ENCODE results near the gene RGS3.

RGS3 gene

GRCh38 chr9:113529336-113530009 is 65.9 kb downstream of the RGS3 start:
- no peak for DNase-seq (ENCODE audit: low read depth in 3 of 3)

DNA sequence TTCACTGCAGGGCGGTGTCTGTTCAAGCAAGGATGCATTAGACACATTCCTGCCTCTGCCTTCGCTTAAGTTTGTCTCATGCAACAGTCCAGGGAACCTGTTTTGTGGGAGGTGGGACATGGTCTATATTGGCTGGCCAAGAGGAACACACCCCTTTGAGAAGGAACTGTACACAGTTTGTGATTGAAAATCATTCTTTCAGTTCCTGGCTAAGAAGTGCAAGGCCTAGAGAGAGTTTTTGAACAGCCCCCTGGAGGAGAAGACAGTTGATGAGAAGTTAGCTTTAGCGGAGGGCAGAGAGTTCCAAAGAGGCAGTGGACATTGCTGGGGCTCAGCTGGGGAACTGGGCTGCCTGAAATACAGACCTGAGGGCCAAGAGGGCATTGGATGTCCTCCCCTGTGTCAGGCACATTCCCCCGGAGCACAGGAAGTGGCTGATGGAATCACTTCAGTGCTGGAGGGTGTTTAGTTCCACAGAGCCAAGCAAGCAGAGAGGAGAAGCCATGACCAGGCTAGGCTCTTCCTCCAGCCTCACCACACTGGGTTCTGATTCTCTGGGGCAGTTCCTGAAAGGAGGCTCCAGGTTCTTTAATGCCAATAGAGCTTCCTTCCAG is 66.6 kb downstream of the RGS3 start:
- no peak for DNase-seq (ENCODE audit: low read depth in 3 of 3)

GRCh38 chr9:113530942-113531341 is 67.4 kb downstream of the RGS3 start:
- DNase-seq (ENCODE audit: low read depth in 3 of 3), result no peak

DNA sequence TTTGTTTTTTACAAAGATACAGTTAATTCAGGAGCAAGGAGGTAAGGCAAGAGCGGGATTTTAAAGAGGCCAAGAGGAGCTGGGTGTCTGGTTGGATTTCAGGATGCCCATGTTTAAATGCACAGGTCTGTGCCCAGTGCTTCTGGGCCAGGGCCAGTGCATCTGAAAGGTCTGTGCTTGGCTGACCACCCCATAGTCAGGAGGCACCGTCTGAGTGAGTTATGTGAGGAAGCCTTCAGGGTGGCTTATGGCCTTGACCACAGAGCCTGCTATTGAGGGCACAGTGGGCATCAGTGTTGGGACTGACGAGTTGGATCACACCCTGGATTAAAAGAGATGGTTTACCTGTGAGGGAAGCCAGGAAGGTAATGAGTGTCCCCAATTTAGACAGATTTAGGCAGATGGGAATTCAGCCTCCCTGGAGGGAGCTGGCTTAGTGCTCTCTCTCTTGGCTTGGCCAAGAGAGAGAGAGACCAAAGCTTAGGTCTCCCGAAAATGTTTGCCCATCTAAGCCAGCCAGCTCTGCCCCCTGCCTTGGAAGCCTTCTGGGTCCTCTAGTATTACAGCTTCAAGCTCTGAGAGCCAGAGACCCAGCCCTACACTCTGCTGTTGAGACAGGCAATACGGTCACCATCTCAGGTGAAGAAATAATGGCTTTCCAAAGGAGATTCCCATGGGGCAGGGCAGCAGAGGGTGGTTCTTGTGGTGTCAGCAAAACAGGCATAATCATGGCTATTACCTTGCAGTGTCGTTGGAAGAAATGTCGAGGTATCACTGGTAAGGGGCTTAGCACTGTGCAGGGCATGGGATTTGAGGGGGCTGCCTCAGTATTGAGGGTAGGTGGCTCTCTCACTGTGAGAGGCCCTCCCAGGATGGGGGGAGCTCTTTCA is 68.6 kb downstream of the RGS3 start:
- DNase-seq (ENCODE audit: low read depth in 3 of 3), result no peak

DNA sequence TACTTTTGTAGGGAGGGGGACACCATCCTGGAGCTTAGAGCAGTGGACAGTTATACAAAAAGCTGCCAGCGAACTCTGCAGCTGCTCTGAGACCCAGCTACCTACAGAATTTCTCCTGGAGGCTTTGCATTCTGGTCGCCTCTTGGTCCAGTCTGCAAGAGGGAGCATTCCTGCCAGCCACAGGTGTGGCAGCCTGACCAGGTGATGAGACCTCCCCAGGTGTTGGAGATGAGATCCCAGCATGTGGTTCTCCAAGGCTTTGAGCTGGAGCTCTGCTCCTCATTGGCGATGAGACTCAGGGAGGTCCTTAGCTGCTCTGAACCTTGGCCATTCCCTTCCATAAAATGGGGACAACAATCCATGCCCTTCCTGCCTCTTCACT is 69.3 kb downstream of the RGS3 start:
- no peak for DNase-seq (ENCODE audit: low read depth in 3 of 3)

GRCh38 chr9:113533335-113534225 is 70.1 kb downstream of the RGS3 start:
- DNase-seq (ENCODE audit: low read depth in 3 of 3), result no peak

DNA sequence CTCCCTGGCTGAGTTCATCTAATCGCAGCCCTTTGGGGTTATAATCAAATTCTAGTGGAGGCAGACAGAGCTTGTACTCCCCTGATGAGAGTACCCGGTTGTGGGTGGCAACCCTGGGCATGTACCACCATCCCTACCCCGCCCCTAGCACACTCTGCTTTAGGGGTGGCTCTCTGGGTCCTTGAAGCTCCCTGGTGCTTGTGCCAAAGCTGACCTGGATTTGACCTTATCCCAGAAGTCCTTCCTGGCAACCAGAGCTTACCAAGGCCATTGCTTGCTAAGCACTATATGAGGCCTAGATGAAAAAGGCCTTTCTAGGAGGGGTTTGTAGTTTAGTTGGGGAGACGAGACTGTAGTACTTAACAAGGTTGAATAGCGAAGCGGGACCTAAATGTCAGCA is 72.2 kb downstream of the RGS3 start:
- no peak for DNase-seq (ENCODE audit: low read depth in 3 of 3)

DNA sequence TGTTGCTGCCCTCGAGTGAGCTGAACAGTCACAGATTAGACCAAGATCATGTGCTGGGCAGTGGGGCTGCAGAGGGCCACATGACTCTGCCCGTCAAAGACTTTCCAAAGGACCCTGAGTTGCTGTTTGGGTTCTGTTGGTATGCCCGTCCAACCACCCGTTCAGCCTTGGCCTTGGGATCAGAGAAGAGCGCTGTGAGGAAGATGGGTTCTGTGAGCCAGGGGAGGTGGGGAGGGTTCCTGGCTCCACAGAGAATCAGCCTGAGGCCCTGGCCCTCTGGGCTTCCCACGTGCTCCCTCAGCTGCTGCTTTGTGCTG is 72.6 kb downstream of the RGS3 start:
- no peak for DNase-seq (ENCODE audit: low read depth in 3 of 3)

- no peak for DNase-seq (ENCODE audit: low read depth in 3 of 3)
Observed at GRCh38 chr9:113536483-113537228, 73.1 kb downstream of the RGS3 start.

GRCh38 chr9:113537229-113537810 is 73.8 kb downstream of the RGS3 start:
- no peak for DNase-seq (ENCODE audit: low read depth in 3 of 3)

DNA sequence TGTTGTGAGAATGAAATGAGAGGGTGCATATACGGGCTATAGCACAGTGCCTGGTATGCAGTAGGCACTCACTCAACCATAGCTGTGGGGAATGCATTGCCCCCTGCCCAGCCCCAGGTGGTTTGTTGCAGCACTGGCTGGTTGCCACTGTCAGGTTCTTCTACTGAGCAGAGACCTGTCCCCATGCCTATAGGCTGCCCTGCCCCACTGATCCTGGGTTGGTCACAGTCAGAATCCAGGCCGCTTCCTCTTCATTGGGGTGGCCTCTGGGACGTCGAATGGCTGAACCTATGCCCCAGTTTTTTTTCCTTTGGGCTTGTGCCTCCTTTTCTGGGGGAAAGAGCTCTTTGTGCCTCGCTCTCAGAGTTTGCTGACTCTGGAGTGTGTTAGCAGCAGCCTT is 74.6 kb downstream of the RGS3 start:
- DNase-seq (ENCODE audit: low read depth in 3 of 3), result no peak

DNA sequence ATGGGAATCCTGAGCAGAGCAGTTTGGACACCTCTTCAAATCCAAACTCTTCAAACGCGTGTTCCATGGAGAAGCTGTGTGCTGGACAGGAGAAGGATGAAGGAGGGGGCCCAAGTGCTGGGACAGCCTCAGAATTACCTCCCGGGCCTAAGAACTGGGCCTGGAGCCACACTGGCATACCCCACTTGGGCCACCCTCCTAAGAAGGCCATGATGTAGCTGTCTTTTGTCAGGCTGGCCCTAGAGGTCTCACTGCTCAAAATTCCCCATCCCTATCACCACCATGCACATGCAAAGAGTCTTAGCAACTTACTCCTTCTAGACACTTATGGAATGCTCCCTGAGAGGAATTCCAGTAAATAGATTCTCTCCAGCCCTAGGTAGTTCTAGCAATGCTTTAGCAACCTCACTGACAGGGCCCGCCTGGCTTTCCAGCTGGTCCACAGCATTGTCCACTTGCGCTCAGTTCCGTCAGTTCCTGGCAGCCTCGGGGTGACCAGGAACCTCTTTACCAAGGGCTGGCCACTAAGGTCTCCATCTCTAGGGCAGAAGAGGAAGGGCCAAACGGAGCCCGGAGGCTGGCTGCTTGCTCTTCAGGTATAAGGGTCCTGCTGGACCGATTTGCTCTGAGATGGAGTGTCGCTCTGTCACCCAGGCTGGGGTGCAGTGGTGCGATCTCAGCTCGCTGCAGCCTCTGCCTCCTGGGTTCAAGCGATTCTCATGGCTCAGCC is 75.3 kb downstream of the RGS3 start:
- no peak for DNase-seq (ENCODE audit: low read depth in 3 of 3)

DNA sequence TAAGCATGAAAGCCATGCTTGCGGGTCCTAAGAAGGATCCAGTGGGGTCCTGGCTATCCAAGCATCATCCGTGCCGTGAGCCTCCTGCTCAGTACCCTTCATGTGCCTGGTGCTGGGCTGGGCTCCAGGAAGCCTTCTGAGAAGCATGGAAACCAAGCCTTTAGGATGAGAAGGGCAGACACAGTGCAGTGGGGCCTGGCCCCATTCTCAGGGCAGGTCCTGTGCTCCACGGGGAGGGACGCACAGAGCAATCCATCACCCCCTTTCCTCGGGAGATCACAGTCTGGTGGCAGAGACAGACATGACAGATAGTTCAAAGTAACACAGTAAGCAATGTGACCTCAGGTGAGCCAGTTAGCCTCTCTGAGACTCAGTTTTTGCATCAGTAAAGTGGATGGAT is 76.9 kb downstream of the RGS3 start:
- no peak for DNase-seq (ENCODE audit: low read depth in 3 of 3)

GRCh38 chr9:113541019-113541900 is 77.7 kb downstream of the RGS3 start:
- DNase-seq (ENCODE audit: low read depth in 3 of 3), result no peak

DNA sequence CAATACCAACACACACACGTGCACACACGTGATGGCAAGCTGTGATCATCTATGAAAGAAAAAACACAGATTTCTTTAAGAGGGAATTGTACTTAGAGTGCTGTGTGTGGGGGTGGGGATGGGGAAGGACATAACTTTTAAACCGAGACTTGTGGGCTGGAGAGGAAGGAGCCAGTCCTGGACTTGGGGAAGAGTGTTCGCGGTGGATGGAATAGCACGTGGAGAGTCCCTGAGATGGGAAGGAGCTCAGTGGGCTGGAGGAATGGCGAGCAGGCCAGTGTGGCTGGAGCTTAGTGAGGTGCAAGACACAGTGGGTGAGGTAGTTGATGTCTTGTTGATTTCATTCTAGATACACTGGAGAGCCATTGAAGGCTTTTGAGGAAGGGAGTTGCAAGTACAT is 78.5 kb downstream of the RGS3 start:
- DNase-seq (ENCODE audit: low read depth in 3 of 3), result no peak

DNA sequence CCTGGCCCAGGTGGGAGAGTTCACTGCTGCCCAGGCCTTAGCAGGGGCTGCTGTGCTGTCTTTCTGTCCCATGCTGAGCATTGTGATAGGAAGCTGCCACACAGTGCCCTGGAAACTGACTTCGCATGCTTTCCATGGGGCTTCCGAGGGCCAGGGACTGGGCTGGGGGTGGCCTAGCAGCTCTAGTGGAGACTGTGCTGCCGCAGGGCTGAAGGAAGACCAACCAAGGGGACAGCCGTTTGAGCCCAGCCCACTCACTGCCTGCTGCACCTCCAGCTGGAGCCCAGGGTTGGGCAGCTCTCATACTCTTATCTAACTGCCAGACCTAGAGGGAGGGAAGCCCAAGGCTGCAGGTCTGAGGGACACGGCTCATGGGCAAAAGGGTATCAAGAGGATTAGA is 79.2 kb downstream of the RGS3 start:
- DNase-seq (ENCODE audit: low read depth in 3 of 3), result no peak

GRCh38 chr9:113543296-113543981 is 79.9 kb downstream of the RGS3 start:
- DNase-seq (ENCODE audit: low read depth in 3 of 3), result no peak

GRCh38 chr9:113543982-113544303 is 80.4 kb downstream of the RGS3 start:
- no peak for DNase-seq (ENCODE audit: low read depth in 3 of 3)

DNA sequence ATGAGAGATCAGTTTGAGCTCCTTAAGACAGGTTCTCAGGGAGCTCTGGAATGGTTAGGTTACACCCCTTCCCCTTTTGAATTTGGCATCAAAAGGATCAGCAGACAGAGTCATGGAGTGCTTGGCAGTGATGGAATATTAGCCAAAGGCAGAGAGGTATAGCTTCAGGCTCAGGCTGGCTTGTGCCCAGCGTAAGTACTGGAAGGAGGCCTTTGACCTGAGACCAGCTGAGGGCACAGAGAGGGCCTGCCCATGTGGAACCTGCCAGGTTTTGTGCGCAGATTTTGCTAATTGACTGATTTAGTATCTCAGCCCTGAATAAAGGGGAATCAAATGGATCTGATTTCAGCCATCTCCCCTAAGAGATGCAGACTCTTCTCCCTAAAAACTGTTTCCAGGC is 81.5 kb downstream of the RGS3 start:
- DNase-seq (ENCODE audit: low read depth in 3 of 3), result no peak
